Urinary bladder (tissue), 4 donors: Measurements from ENCODE around the gene MAP6. TPM values are rescaled to one million over a fixed set of nuclear protein-coding genes. Genes with fewer than 3 reads are reported as not detected.

Experiments
- DNase-seq: peaks from one replicate; pipeline ENCODE4 v3.0.0-alpha.2; 2015; ENCODE audit errors: extremely low spot score
- H3K27ac ChIP-seq: one replicate; pipeline ENCODE4 v1.5.1; 2013; ENCODE audit warnings: low read depth, mild to moderate bottlenecking, moderate library complexity
- H3K36me3 ChIP-seq: one replicate; pipeline ENCODE4 v1.6.1; 2013; ENCODE audit warnings: mild to moderate bottlenecking, moderate library complexity; ENCODE audit not compliant: insufficient read depth
- H3K4me1 ChIP-seq: one replicate; pipeline ENCODE4 v1.6.1; 2013; ENCODE audit warnings: mild to moderate bottlenecking, moderate library complexity; ENCODE audit not compliant: insufficient read depth
- H3K4me3 ChIP-seq: one replicate; pipeline ENCODE4 v1.5.1; 2013; ENCODE audit warnings: low read depth, low read length
- WGBS: extraction: QIAGEN DNeasy Blood & Tissue Kit; methylation state at CpG from one replicate; pipeline ENCODE4 v1.1.7; 2013; 5-methylcytosine and 5-hydroxymethylcytosine counted together
- polyA plus RNA-seq: library from polyadenylated mRNA; stranded (reverse); fragments of 200-250 nt; gene quantifications from one replicate; pipeline ENCODE4 v1.2.3, GENCODE V29; 2013
- total RNA-seq: library from RNA; depleted of rRNA; stranded (reverse); fragments of >200 nt; gene quantifications from one replicate; pipeline ENCODE4 v1.2.3, GENCODE V29; 2014
- donor health status: healthy with polysubstance abuse.
- donor health status: healthy.

Gene MAP6
- total and polyA plus RNA-seq, 2 donors: 5.6 to 8.0 TPM

DNA sequence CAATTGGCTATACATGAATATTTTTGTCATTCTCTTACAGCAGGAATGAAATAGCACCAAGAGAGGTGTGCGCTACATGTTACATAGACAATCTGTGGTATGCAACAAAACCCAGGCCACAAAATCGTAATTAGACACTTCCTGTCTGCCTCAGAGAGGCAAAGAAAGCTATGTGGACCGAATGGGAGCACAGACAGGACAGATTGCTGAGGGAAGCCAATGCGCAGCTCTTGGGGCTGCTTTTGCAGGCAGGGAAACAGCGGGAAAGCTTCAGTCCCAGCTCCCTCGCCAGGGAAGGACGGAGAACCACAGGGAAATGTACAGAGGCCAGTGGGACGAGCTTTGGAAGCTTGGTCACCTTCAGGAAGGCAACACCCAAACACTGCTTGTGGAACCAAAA is 65.9 kb downstream of the MAP6 start:
- H3K4me3 ChIP-seq: no peak overlapping the region
- H3K4me1 ChIP-seq: no peaks in the 10 kb centered on the region
- WGBS: 77% methylated on average over 8 of the region's 8 CpGs
- DNase-seq: no peak
- no peaks in the 10 kb centered on the region for H3K36me3 ChIP-seq
- H3K27ac ChIP-seq: no peak overlapping the region

GRCh38 chr11:75601494-75601893 is 67.3 kb downstream of the MAP6 start:
- 87% methylated on average over 7 of the region's 7 CpGs for WGBS
- Histone ChIP-seq H3K4me1 (no peaks in the 10 kb centered on the region), H3K4me3 (no peak overlapping the region), H3K36me3 (no peaks in the 10 kb centered on the region), H3K27ac (no peak overlapping the region)
- DNase-seq: no peak

DNA sequence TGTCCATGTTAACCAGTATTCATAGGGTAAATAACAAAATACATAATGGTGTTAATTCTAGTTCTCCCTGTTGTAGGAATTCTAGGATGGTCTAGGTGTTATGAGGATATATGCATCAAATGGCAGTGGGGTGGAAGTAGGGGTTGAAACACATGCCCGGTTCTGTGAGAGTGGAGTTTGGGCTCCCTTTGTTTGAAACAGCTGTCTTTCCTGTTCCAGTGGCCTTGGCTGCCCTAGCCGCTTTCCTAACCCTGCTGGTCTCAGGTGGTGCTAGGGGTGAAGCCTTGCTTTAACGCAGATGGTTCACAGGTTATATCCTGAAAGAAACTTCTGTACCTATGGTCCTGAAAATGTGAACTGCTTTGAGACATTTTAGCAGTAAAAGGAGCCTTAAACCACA is 68.5 kb downstream of the MAP6 start:
- Histone ChIP-seq H3K4me1 (no peaks in the 10 kb centered on the region), H3K27ac (no peak overlapping the region), H3K36me3 (no peaks in the 10 kb centered on the region), H3K4me3 (no peak overlapping the region)
- DNase-seq: no peak
- 77% methylated on average over 3 of the region's 3 CpGs for WGBS

GRCh38 chr11:75598900-75599299 is 69.9 kb downstream of the MAP6 start:
- Histone ChIP-seq H3K4me3 (no peak overlapping the region), H3K4me1 (no peaks in the 10 kb centered on the region), H3K36me3 (no peaks in the 10 kb centered on the region), H3K27ac (no peak overlapping the region)
- 92% methylated on average over 7 of the region's 7 CpGs for WGBS
- no peak for DNase-seq

- no peak overlapping the region for H3K4me3 ChIP-seq
- H3K4me1 ChIP-seq: no peaks in the 10 kb centered on the region
- no peaks in the 10 kb centered on the region for H3K36me3 ChIP-seq
- no peak for DNase-seq
- no peak overlapping the region for H3K27ac ChIP-seq
Observed at GRCh38 chr11:75598264-75598663, 70.6 kb downstream of the MAP6 start.

DNA sequence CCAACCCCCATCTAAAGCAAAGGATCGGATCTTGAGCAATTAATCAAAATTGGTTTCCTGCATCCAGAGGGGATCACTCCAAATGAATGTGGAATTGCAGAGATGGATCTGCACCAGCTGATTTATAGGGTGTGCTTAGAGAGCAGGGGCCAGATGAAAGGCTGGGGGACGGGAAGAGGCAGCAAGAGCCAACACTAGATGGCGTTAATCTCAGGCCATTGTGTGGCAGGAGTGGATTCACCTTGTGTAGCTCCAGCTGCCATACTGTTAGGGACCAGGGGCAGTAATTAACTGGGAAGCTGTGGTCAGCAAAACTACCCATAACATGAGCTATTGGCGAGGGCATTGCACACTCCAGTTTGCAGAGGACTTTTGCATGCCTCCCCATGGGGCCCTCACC is 71.2 kb downstream of the MAP6 start:
- no peaks in the 10 kb centered on the region for H3K36me3 ChIP-seq
- WGBS: 75% methylated on average over 4 of the region's 4 CpGs
- H3K27ac ChIP-seq: no peak overlapping the region
- no peak for DNase-seq
- no peaks in the 10 kb centered on the region for H3K4me1 ChIP-seq
- H3K4me3 ChIP-seq: no peak overlapping the region

GRCh38 chr11:75596914-75597313 is 71.9 kb downstream of the MAP6 start:
- Histone ChIP-seq H3K36me3 (no peaks in the 10 kb centered on the region), H3K27ac (no peak overlapping the region), H3K4me3 (no peak overlapping the region), H3K4me1 (no peaks in the 10 kb centered on the region)
- WGBS: 92% methylated on average over 4 of the region's 4 CpGs
- no peak for DNase-seq

GRCh38 chr11:75595429-75595828 is 73.4 kb downstream of the MAP6 start:
- Histone ChIP-seq H3K4me1 (no peaks in the 10 kb centered on the region), H3K4me3 (no peak overlapping the region), H3K27ac (no peak overlapping the region), H3K36me3 (no peaks in the 10 kb centered on the region)
- WGBS: 88% methylated on average over 2 of the region's 2 CpGs
- no peak for DNase-seq

DNA sequence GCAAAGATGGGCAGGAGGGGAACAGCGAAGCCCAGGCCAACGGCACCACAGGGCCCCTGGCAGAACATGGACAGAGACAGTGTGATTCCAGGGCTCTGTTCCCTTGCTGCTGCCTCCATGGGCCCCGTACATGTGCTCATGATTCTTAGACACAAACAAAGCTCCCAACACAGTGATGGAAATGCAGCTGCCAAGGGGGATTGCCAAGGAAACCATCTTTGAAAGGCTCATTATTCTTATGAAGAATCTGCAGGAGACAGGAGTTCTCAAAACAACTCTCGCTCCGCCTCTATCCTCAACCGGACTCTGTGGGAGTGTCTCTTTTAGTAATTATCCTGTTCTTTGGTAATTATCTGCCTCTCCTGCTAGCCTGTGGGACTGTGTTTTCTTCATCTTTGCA is 74.6 kb downstream of the MAP6 start:
- WGBS: 84% methylated on average over 6 of the region's 6 CpGs
- H3K4me3 ChIP-seq: no peak overlapping the region
- no peak for DNase-seq
- no peaks in the 10 kb centered on the region for H3K4me1 ChIP-seq
- no peak overlapping the region for H3K27ac ChIP-seq
- H3K36me3 ChIP-seq: no peaks in the 10 kb centered on the region

DNA sequence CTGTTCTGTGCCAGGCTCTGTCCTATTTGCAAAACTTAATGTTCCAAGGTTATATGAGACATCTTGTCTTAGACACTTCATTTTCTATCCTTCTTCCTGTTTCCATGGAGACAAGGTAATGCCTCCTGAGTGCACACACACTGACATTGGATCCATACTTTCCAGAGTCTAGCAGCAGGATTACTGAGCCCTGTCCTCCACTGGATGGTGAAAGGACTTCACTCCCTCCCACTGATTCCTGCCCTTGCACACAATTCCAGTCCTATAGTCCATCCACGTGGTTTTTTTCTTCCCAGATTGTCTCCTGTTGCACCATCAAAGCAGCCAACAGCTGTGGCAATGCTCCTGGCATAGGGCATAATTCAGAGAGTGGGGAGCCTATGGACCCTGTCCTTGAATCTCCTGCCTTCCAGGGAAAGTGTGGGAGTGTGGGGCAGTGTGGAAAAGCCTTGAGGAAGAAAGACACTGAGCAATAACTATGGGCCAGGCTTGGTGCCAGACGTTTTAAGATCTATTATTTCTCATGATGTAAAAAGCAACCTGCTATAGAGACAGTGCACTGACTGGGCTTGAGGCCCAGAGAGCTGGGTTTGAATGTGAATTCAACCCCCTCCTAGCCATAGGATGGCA is 75.4 kb downstream of the MAP6 start:
- Histone ChIP-seq H3K4me1 (no peaks in the 10 kb centered on the region), H3K27ac (no peak overlapping the region), H3K36me3 (no peaks in the 10 kb centered on the region), H3K4me3 (no peak overlapping the region)
- WGBS: 51% methylated on average over 2 of the region's 2 CpGs
- DNase-seq: no peak

GRCh38 chr11:75592715-75593114 is 76.1 kb downstream of the MAP6 start:
- no peak overlapping the region for H3K27ac ChIP-seq
- 86% methylated on average over 2 of the region's 2 CpGs for WGBS
- no peak for DNase-seq
- no peak overlapping the region for H3K4me3 ChIP-seq
- no peaks in the 10 kb centered on the region for H3K36me3 ChIP-seq
- H3K4me1 ChIP-seq: no peaks in the 10 kb centered on the region

GRCh38 chr11:75591966-75592365 is 76.9 kb downstream of the MAP6 start:
- no peak overlapping the region for H3K4me3 ChIP-seq
- WGBS: 88% methylated on average over 6 of the region's 6 CpGs

GRCh38 chr11:75591371-75591770 is 77.5 kb downstream of the MAP6 start:
- no peak for DNase-seq
- WGBS: 91% methylated on average over 8 of the region's 8 CpGs
- Histone ChIP-seq H3K36me3 (no peaks in the 10 kb centered on the region), H3K4me3 (no peak overlapping the region), H3K4me1 (no peaks in the 10 kb centered on the region), H3K27ac (no peak overlapping the region)

More at GRCh38 chr11:75591966-75592365, 76.9 kb downstream of the MAP6 start:
- Histone ChIP-seq H3K4me1 (no peaks in the 10 kb centered on the region), H3K36me3 (no peaks in the 10 kb centered on the region), H3K27ac (no peak overlapping the region)
- no peak for DNase-seq

DNA sequence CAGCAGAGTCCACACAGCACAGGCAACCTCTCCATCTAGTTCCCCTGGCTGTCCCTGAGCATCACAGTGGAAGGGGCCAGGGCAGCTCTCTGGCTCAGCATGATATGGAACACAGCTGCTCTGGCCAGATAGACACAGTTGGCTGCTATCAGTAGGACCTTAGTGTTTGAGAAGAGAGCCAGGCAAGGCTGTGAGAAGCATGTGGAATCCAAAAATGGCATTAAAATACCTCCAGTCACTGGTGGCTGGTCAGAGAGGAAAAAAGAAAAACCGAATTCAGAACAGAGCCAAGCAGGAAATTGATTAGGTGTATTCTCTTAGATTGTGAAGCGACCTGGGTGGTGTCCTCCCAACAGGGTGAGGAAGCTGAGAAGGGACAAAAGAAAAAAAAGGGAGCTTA is 78.9 kb downstream of the MAP6 start:
- DNase-seq: no peak
- H3K36me3 ChIP-seq: no peaks in the 10 kb centered on the region
- WGBS: 69% methylated on average over 2 of the region's 2 CpGs

DNA sequence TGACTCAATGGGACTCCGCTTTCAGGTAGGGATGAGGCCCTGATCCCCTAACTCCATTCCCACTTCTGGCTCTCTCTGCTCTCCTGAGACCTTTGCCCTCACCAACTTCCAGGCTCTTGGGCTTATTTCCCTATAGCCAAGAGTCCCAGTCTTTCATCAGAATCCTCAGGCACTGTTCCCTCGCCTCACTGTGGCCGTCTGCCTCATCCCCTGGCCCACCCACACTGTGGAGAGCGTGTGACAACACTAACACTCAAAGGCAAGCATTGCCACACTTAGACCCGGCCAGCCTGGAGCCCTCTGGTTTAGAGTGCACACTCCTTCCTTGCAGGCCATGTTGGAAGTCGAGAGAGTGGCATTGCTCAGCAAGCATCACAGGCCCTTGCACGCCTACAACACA is 79.8 kb downstream of the MAP6 start:
- Histone ChIP-seq H3K4me3 (no peak overlapping the region), H3K4me1 (no peaks in the 10 kb centered on the region), H3K27ac (no peak overlapping the region), H3K36me3 (no peaks in the 10 kb centered on the region)
- no peak for DNase-seq
- WGBS: 88% methylated on average over 7 of the region's 7 CpGs

More for the DNA sequence above, 78.9 kb downstream of the MAP6 start:
- Histone ChIP-seq H3K27ac (no peak overlapping the region), H3K4me3 (no peak overlapping the region), H3K4me1 (no peaks in the 10 kb centered on the region)
